ENCODE results near the gene HIF1A. TPM values are rescaled to one million over a fixed set of nuclear protein-coding genes. Genes with fewer than 3 reads are reported as not detected.

HIF1A gene
- total RNA-seq, 1 experiment from 2014 or later, result 319 TPM

- CTCF ChIA-PET, result interaction anchor here (0.6 to 1.0 kb wide), 3 partner anchors 53 to 220 kb away, joined by 3 to 4 read pairs (median 3); no protein-coding TSS in a partner anchor
- Histone ChIP-seq H3K27me3 (ENCODE audit: low read length) (no peaks in the 10 kb centered on the region), H3K4me2 (ENCODE audit: low read length) (peak overlapping the region; percentile 54), H3K79me2 (ENCODE audit: low read length) (peaks cover 93% of the 10 kb centered on the region), H3K4me1 (ENCODE audit: insufficient read depth, low read length) (peaks cover 51% of the 10 kb centered on the region), H4K20me1 (ENCODE audit: low read length) (peaks cover 87% of the 10 kb centered on the region), H3K9me2 (replicated peaks; ENCODE audit: low read length) (no peaks in the 10 kb centered on the region), H3K36me3 (ENCODE audit: low read depth, low read length) (0 out of 2 replicates have a peak, but pooled peaks cover 2% of the 10 kb centered on the region), H3K9me3 (ENCODE audit: low read length) (no peaks in the 10 kb centered on the region), H2AFZ (ENCODE audit: low read length) (no peak overlapping the region), H3K4me3 (ENCODE audit: low read length) (no peak overlapping the region; the same call in 1 of the 2 replicates), H3F3A (ENCODE audit: low read length, unreplicated experiment) (peaks cover 25% of the 10 kb centered on the region), H3K27ac (ENCODE audit: low read length) (peak overlapping the region; percentile 38), H3K9ac (ENCODE audit: low read length) (no peak overlapping the region)
- BruUV-seq (replicated peaks), result no TSS peak
- ATAC-seq (peak; percentile 87), DNase-seq (peak; percentile 82)
- intact Hi-C loops (cut with micrococcal nuclease), result loop anchor here (2.0 to 5.0 kb wide), 2 partner anchors 40 to 239 kb away; no protein-coding TSS in a partner anchor
- POLR2A ChIA-PET (ENCODE audit: unreplicated experiment), result interaction anchor here (0.5 to 1.0 kb wide), 3 partner anchors 15 to 292 kb away, joined by 3 to 5 read pairs (median 3); partner anchors contain the start of gene HIF1A
- TF ChIP-seq EZH2 (IDR thresholded peaks at IDR 0.05; ENCODE audit: low read length, unreplicated experiment) (no peak), CTCF (conservative IDR thresholded peaks at IDR 0.05; ENCODE audit: low read depth, low read length) (no peak), EZH2phosphoT487 (IDR thresholded peaks at IDR 0.05; ENCODE audit: borderline replicate concordance, low read length) (no peak)
Observed at GRCh38 chr14:61710853-61711817, 15.8 kb downstream of the HIF1A start.

- CTCF ChIA-PET, result interaction anchor here (0.6 to 1.0 kb wide), 2 partner anchors 52 to 221 kb away, joined by 3 read pairs; no protein-coding TSS in a partner anchor
- ATAC-seq, result no peak
- Histone ChIP-seq H3K9ac (ENCODE audit: low read length) (no peak overlapping the region), H3K79me2 (ENCODE audit: low read length) (peaks cover 93% of the 10 kb centered on the region), H3K9me3 (ENCODE audit: low read length) (no peaks in the 10 kb centered on the region), H3K4me1 (ENCODE audit: insufficient read depth, low read length) (peaks cover 55% of the 10 kb centered on the region), H3K4me3 (ENCODE audit: low read length) (peak overlapping the region; percentile 2; the same call in 1 of the 2 replicates), H3K4me2 (ENCODE audit: low read length) (peak overlapping the region; percentile 54), H3K36me3 (ENCODE audit: low read depth, low read length) (no peaks in the 10 kb centered on the region), H3K27ac (ENCODE audit: low read length) (peak overlapping the region; percentile 29), H3K27me3 (ENCODE audit: low read length) (no peaks in the 10 kb centered on the region), H3K9me2 (replicated peaks; ENCODE audit: low read length) (no peaks in the 10 kb centered on the region), H2AFZ (ENCODE audit: low read length) (no peak overlapping the region), H3F3A (ENCODE audit: low read length, unreplicated experiment) (peaks cover 21% of the 10 kb centered on the region), H4K20me1 (ENCODE audit: low read length) (peaks cover 87% of the 10 kb centered on the region)
- no peak for TF ChIP-seq CTCF (conservative IDR thresholded peaks at IDR 0.05; ENCODE audit: low read depth, low read length)
- no peak for TF ChIP-seq EZH2 (IDR thresholded peaks at IDR 0.05; ENCODE audit: low read length, unreplicated experiment)
- no peak for TF ChIP-seq EZH2phosphoT487 (IDR thresholded peaks at IDR 0.05; ENCODE audit: borderline replicate concordance, low read length)
- intact Hi-C loops (cut with micrococcal nuclease), result loop anchor here (5.0 kb wide), 1 partner anchor 240 kb away; no protein-coding TSS in a partner anchor
- no TSS peak for BruUV-seq (replicated peaks)
- POLR2A ChIA-PET (ENCODE audit: unreplicated experiment), result interaction anchor here (1.0 kb wide), 1 partner anchor 17 kb away, joined by 3 read pairs; the partner anchor contains the start of gene HIF1A
- no peak for DNase-seq
Observed at GRCh38 chr14:61712137-61712536, 16.8 kb downstream of the HIF1A start.

All from PC-3 (cell line).